Type B pancreatic cell (in vitro differentiated cells): Measurements from ENCODE around the gene RBMS2. TPM values are rescaled to one million over a fixed set of nuclear protein-coding genes. Genes with fewer than 3 reads are reported as not detected.

Experiments
- DNase-seq: peaks from one replicate; pipeline ENCODE4 v3.0.0; 2021; ENCODE audit warnings: mixed read lengths; ENCODE audit not compliant: unreplicated experiment; ENCODE audit errors: extremely low spot score
- H3K27ac Mint-ChIP-seq: 2 replicates; pipeline ENCODE4 v1.8.0; 2021; ENCODE audit warnings: mild to moderate bottlenecking, mixed read lengths
- H3K27me3 Mint-ChIP-seq: 2 replicates; pipeline ENCODE4 v1.8.0; 2021; ENCODE audit warnings: mixed read lengths
- H3K36me3 Mint-ChIP-seq: 2 replicates; pipeline ENCODE4 v1.8.0; 2021; ENCODE audit warnings: mixed read lengths
- H3K4me1 Mint-ChIP-seq: one replicate; pipeline ENCODE4 v1.8.0; 2021; ENCODE audit warnings: mixed read lengths; ENCODE audit not compliant: unreplicated experiment
- H3K4me3 Mint-ChIP-seq: 2 replicates; pipeline ENCODE4 v1.8.0; 2021; ENCODE audit warnings: mild to moderate bottlenecking, mixed read lengths
- H3K9me3 Mint-ChIP-seq: 2 replicates; pipeline ENCODE4 v1.8.0; 2021; ENCODE audit warnings: mixed read lengths
- total RNA-seq: library from RNA; stranded (reverse); gene quantifications from 2 replicates; pipeline ENCODE4 v1.2.1, GENCODE V29; 2021; ENCODE audit warnings: low replicate concordance
- TF ChIP-seq, protein P1 (sequence below): fragments of 200-600 bp; sonication (generic); conservative IDR thresholded peaks from 2 replicates; pipeline ENCODE4 v1.5.0; 2021; ENCODE audit warnings: antibody characterized with exemption, mild to moderate bottlenecking

The RBMS2 gene
- total RNA-seq, 1 donor from 2014 or later: 42.7 TPM

DNA sequence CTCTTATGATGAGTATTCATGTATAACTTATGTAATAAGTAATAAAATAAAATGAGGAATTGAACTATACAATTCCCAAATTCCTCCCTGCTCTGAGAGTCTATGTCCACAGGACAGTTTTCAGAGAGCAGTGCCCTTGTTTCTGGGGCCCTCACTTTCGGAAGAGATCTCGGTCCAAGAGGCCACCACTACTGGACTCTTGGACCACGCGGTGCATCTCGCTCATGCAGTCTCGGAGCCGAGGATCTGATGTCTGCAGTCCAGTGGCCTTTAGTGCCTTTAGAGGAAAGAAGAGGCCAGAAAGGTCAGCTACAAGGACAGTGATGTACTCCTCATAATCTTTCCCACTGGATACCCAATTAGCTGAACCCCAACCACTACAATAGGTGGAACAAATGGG is 42.0 kb upstream of the RBMS2 start:
- no peak overlapping the region for H3K4me3 Mint-ChIP-seq
- peaks cover 3% of the 10 kb centered on the region for H3K27me3 Mint-ChIP-seq
- H3K27ac Mint-ChIP-seq: no peak overlapping the region
- no peaks in the 10 kb centered on the region for H3K4me1 Mint-ChIP-seq
- H3K9me3 Mint-ChIP-seq: no peaks in the 10 kb centered on the region
- H3K36me3 Mint-ChIP-seq: no peaks in the 10 kb centered on the region
- DNase-seq: no peak
- TF ChIP-seq, protein P1, sequence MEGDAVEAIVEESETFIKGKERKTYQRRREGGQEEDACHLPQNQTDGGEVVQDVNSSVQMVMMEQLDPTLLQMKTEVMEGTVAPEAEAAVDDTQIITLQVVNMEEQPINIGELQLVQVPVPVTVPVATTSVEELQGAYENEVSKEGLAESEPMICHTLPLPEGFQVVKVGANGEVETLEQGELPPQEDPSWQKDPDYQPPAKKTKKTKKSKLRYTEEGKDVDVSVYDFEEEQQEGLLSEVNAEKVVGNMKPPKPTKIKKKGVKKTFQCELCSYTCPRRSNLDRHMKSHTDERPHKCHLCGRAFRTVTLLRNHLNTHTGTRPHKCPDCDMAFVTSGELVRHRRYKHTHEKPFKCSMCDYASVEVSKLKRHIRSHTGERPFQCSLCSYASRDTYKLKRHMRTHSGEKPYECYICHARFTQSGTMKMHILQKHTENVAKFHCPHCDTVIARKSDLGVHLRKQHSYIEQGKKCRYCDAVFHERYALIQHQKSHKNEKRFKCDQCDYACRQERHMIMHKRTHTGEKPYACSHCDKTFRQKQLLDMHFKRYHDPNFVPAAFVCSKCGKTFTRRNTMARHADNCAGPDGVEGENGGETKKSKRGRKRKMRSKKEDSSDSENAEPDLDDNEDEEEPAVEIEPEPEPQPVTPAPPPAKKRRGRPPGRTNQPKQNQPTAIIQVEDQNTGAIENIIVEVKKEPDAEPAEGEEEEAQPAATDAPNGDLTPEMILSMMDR: no peak

- H3K4me1 Mint-ChIP-seq: peaks cover 10% of the 10 kb centered on the region
- no peak overlapping the region for H3K4me3 Mint-ChIP-seq
- H3K9me3 Mint-ChIP-seq: peaks cover 5% of the 10 kb centered on the region
- H3K27me3 Mint-ChIP-seq: peaks cover 39% of the 10 kb centered on the region
- peaks cover 4% of the 10 kb centered on the region for H3K36me3 Mint-ChIP-seq
- TF ChIP-seq, protein P1: no peak
- H3K27ac Mint-ChIP-seq: no peak overlapping the region
- DNase-seq: no peak
Measured at GRCh38 chr12:56484566-56484965, 37.1 kb upstream of the RBMS2 start.

DNA sequence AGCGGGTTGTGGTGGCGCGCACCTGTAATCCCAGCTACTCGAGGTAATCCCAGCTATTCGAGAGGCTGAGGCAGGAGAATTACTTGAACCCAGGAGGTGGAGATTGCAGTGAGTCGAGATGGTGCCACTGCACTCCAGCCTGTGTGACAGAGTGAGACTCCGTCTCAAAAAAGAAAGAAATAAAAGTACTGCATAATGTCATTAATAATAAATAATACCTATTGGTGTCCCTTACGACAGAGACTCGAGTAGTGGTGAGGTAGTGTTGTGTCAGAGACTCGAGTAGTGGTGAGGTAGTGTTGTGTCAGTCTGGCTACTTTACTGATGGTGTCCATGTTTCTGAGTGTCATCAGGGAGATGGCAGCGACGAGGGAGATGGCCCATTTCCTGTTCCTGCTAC is 34.9 kb upstream of the RBMS2 start:
- peaks cover 4% of the 10 kb centered on the region for H3K36me3 Mint-ChIP-seq
- H3K27me3 Mint-ChIP-seq: peaks cover 59% of the 10 kb centered on the region
- TF ChIP-seq, protein P1: no peak
- peak overlapping the region; percentile 93 for H3K4me3 Mint-ChIP-seq
- H3K27ac Mint-ChIP-seq: no peak overlapping the region
- peaks cover 5% of the 10 kb centered on the region for H3K9me3 Mint-ChIP-seq
- DNase-seq: no peak
- H3K4me1 Mint-ChIP-seq: peaks cover 10% of the 10 kb centered on the region

DNA sequence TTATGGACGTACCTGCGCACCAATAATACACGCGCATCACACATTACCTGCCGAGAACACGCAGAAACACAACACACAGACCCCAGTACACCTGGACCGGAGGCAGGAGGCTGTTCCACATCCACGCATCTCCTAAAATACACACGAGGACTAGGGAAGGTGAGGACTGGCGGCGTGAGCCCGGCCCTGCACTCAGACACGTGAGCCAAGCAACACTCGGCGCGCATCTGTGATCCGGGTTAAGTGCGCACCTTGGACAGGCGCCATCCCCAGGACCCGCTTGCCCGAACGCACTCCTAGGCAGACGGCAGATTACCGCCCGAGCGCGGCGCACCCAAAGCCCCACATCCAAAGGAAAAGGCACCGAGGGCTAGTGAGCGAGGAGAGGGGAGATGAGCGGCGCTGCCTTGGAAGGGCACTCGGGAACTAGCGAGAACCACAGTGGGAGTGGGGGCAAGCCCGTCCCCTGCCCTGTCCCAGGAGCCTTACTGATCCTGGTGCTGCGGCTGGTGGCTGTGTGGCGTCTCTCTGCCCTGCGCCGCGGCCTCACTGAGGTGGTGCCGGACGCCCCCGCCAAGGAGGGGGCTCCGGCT is 34.1 kb upstream of the RBMS2 start:
- TF ChIP-seq, protein P1: no peak
- peaks cover 4% of the 10 kb centered on the region for H3K36me3 Mint-ChIP-seq
- H3K4me1 Mint-ChIP-seq: peaks cover 10% of the 10 kb centered on the region
- DNase-seq: no peak
- H3K4me3 Mint-ChIP-seq: peak overlapping the region; percentile 93
- peaks cover 63% of the 10 kb centered on the region for H3K27me3 Mint-ChIP-seq
- peaks cover 5% of the 10 kb centered on the region for H3K9me3 Mint-ChIP-seq
- peak overlapping the region; percentile 81 for H3K27ac Mint-ChIP-seq

DNA sequence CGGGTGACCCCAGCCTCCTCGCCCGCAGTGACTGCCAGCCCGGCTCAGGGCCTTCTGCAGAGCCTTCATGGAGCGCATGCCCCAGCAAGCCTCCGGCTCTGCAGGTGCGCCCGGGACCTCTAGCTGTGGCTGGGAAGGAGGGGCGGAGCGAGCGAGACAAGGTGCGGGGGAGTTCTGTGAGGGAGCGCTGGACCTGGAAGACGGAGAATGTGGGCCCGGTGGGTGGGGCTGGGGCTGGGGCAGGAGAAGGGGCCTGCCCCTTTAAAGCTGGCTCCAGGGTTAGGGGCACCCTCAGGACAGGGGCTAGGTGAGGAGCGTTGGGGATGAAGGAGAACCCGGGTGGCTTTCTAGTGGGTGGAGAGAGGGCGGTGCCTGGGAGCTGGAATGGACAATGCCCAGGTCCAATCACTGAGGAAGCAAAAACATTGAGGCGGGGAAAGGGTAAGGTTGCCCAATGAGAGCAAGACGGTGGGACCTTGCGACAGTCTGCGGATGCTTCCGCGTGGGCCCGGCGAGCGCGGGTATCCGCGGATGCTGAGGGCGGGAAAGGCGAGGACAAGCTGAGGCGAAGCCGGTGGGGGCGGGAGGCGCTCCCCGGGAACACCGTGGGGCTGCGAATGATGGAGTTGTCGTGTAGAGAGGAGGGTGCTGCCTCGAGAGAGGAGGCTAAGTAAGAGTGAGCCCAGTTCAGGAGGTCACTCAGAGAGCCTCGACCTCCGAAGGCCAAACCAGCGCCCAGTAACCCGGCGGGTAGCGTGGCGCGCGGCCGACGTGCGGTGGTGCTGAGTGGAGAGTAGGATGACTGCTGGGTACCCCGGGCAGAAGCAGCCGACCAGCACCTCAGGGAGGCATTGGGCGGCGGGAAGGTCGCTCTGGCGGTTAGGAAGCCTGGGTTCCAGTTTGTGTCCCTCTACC is 33.3 kb upstream of the RBMS2 start, which contains the start of gene GLS2:
TSS of gene GLS2 (minus strand) at position 121 of the 915 bp plus-strand sequence. CDS start at position 78, 43 bp downstream.
- peak within 1 kb of the TSS; percentile 93 for H3K4me3 Mint-ChIP-seq
- peaks cover 66% of the 10 kb centered on the region for H3K27me3 Mint-ChIP-seq
- H3K9me3 Mint-ChIP-seq: peaks cover 5% of the 10 kb centered on the region
- H3K27ac Mint-ChIP-seq: peak within 1 kb of the TSS; percentile 81
- no peak for DNase-seq
- TF ChIP-seq, protein P1: no peak
- H3K36me3 Mint-ChIP-seq: peaks cover 4% of the 10 kb centered on the region
- peaks cover 10% of the 10 kb centered on the region for H3K4me1 Mint-ChIP-seq
